Measurements from ENCODE around the gene TPM4. TPM values are rescaled to one million over a fixed set of nuclear protein-coding genes. Genes with fewer than 3 reads are reported as not detected.

The TPM4 gene
- total RNA-seq, 1 donor from 2014 or later, result 275 TPM

DNA sequence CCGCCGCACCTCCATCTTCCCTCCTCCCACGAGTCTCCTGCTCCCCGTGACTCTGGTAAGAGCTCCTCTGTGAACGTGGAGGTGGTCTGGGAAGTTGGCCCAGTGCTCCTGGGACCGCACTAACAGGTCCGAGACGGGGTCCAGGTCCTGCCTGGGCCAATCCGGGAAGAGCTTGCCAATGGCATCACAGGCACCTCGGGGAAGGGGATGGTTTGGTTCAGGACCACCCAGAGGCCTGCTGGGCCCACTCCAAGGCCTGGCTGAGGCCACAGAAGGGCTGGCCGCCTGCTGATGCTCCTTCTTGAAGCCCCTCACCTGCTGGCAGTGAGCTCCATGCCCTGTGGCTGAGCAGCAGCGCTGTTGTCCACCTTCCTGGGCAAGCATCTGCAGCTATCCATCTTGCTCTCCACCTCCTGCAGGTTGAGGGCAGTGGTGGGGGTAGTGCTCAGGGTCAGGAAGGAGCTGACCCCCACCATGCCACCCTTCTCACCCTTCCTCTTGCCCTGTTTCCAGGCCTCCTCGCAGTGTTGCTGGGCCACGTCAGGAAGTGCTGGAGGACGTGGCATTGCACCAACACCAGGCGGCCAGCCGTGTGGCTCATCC is 41.2 kb upstream of the TPM4 start:
- no peaks in the 10 kb centered on the region for H3K36me3 Mint-ChIP-seq (ENCODE audit: insufficient read depth)
- peaks cover under 1% of the 10 kb centered on the region for H3K27me3 Mint-ChIP-seq
- TF ChIP-seq, protein P1, sequence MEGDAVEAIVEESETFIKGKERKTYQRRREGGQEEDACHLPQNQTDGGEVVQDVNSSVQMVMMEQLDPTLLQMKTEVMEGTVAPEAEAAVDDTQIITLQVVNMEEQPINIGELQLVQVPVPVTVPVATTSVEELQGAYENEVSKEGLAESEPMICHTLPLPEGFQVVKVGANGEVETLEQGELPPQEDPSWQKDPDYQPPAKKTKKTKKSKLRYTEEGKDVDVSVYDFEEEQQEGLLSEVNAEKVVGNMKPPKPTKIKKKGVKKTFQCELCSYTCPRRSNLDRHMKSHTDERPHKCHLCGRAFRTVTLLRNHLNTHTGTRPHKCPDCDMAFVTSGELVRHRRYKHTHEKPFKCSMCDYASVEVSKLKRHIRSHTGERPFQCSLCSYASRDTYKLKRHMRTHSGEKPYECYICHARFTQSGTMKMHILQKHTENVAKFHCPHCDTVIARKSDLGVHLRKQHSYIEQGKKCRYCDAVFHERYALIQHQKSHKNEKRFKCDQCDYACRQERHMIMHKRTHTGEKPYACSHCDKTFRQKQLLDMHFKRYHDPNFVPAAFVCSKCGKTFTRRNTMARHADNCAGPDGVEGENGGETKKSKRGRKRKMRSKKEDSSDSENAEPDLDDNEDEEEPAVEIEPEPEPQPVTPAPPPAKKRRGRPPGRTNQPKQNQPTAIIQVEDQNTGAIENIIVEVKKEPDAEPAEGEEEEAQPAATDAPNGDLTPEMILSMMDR (IDR thresholded peaks at IDR 0.05; ENCODE audit: unreplicated experiment), result no peak

DNA sequence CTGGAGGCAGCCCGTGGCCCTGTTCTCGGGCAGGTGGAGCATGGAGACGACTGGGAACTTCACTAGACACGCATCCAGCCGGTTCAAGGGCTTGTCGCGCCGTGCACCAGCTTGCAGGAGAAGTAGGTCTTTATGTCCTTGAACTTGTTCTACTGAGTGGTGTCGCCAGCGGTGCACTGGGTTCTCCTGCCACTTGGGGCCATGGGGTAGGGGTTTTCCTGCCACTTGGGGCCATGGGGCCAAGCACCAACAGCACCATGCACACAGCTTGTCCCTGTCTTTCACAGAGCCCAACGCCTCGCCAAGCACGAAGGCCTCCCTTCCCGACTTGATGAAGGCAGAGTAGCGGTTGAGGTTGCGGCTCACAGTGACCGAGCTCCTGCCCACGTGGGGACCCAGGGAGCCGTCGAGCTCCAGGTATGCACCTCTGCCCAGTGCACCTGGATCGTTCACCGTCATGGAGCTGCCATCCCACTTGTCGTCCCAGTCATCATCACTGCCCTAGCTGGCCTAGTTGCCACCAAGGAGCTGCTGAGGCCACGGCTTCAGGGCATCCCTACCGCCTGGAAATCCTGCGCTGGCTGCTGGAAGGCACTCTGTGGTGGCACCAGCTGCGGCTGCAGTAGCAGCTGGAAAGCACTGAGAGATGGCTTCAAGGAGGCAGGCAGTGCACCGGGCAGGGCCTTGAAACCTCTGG is 40.5 kb upstream of the TPM4 start:
- no peak for DNase-seq (ENCODE audit: low spot score, unreplicated experiment)
- Mint-ChIP-seq H3K27me3 (peaks cover 7% of the 10 kb centered on the region), H3K27ac (no peak overlapping the region), H3K4me1 (ENCODE audit: low read depth) (no peaks in the 10 kb centered on the region), H3K9me3 (ENCODE audit: low read depth) (no peaks in the 10 kb centered on the region), H3K36me3 (ENCODE audit: insufficient read depth) (no peaks in the 10 kb centered on the region), H3K4me3 (ENCODE audit: low read depth) (no peak overlapping the region)
- TF ChIP-seq, protein P1 (IDR thresholded peaks at IDR 0.05; ENCODE audit: unreplicated experiment), result no peak

More for the DNA sequence above, 41.2 kb upstream of the TPM4 start:
- Mint-ChIP-seq H3K4me1 (ENCODE audit: low read depth) (no peaks in the 10 kb centered on the region), H3K9me3 (ENCODE audit: low read depth) (no peaks in the 10 kb centered on the region), H3K4me3 (ENCODE audit: low read depth) (no peak overlapping the region), H3K27ac (no peak overlapping the region)
- DNase-seq (ENCODE audit: low spot score, unreplicated experiment), result no peak

DNA sequence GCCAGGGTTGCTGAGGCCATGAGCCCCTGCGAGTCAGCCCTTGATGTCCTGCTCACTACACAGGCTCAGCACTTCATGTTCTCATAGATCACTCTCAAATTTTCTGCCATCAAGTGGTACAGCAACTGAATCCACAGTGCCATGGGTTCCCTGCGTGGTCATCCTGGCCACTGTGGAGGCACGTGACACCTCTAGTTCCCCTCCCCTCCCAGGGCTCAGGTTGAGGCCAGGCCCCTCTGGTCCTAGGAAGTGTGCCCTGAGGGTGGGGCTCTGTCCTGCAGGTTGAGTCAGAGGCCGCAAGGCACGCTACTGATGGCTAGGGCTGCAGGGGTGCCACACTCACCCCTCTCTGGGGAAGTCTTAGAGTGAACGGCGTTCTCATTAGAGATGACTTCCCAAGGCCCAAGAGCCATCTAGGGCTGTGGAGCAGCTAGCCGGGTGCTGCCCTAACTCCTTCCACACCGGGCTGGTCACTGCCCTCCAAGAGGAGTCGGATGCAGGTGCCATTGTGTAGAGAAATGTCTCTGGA is 39.8 kb upstream of the TPM4 start:
- no peaks in the 10 kb centered on the region for H3K9me3 Mint-ChIP-seq (ENCODE audit: low read depth)
- H3K27ac Mint-ChIP-seq, result no peak overlapping the region
- no peaks in the 10 kb centered on the region for H3K36me3 Mint-ChIP-seq (ENCODE audit: insufficient read depth)
- H3K27me3 Mint-ChIP-seq, result peaks cover 7% of the 10 kb centered on the region
- no peak for DNase-seq (ENCODE audit: low spot score, unreplicated experiment)
- no peaks in the 10 kb centered on the region for H3K4me1 Mint-ChIP-seq (ENCODE audit: low read depth)
- TF ChIP-seq, protein P1 (IDR thresholded peaks at IDR 0.05; ENCODE audit: unreplicated experiment), result no peak
- H3K4me3 Mint-ChIP-seq (ENCODE audit: low read depth), result no peak overlapping the region

DNA sequence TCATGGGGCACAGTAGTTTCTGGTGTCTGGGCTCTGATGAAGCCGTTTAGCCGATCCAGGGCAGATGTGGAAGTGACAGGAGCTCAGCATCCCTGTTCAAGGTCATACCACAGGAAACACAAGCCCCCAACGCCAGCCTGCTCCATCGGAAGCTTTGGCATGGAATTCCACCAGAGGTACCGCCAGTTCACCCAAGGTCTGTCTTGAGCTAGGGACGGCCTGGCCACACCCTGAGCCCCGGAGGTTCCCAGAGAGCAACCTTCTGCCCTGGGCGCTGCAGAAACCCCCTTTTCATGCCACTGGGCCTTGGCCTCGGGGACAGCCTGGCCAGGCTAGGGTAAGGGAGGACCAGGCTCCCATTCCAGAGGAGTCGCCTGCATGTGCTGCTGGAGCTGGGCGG is 39.4 kb upstream of the TPM4 start:
- peaks cover 11% of the 10 kb centered on the region for H3K27me3 Mint-ChIP-seq
- TF ChIP-seq, protein P1 (IDR thresholded peaks at IDR 0.05; ENCODE audit: unreplicated experiment), result no peak
- H3K9me3 Mint-ChIP-seq (ENCODE audit: low read depth), result no peaks in the 10 kb centered on the region
- H3K36me3 Mint-ChIP-seq (ENCODE audit: insufficient read depth), result no peaks in the 10 kb centered on the region
- no peaks in the 10 kb centered on the region for H3K4me1 Mint-ChIP-seq (ENCODE audit: low read depth)
- H3K4me3 Mint-ChIP-seq (ENCODE audit: low read depth), result no peak overlapping the region
- no peak for DNase-seq (ENCODE audit: low spot score, unreplicated experiment)
- no peak overlapping the region for H3K27ac Mint-ChIP-seq

DNA sequence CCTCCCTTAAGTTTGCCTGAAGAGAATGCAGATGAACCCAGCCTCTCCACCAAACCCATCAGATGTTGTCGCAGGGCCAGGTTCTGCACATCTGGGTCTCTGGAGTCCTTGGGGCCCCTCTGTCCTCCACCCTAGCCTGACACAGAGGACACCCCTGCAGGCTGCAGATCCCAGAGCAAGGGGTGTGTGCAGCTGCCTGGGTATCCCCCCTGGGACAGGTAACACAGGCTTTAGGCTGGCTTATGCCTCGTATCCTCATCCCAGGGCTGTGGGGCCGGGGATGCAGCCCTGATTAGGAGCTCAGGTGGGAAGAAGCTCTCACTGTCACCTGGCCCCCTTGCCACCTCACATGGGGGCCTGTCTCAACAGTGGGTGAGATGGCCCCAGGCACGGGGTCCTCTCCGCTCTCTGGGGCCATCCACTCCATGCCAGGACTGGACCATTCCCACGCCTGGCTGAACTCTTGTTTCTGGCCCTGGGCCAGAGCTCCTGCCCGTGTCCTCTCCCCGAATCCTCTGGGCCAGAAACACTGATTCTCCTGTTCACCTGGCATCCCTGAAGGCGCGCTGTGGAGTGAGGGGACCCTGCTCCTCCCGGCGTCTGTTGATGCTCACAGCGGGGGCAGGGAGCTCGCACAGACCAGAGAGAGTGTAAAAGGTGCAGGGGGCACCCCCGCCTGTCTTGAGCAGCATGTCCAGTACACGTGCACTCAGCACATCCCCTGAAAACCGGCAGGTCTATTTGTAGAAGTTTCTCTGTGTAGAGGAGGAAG is 38.7 kb upstream of the TPM4 start:
- H3K27me3 Mint-ChIP-seq, result peaks cover 17% of the 10 kb centered on the region
- H3K9me3 Mint-ChIP-seq (ENCODE audit: low read depth), result no peaks in the 10 kb centered on the region
- no peak overlapping the region for H3K27ac Mint-ChIP-seq
- TF ChIP-seq, protein P1 (IDR thresholded peaks at IDR 0.05; ENCODE audit: unreplicated experiment), result no peak
- no peak for DNase-seq (ENCODE audit: low spot score, unreplicated experiment)
- no peaks in the 10 kb centered on the region for H3K36me3 Mint-ChIP-seq (ENCODE audit: insufficient read depth)
- no peak overlapping the region for H3K4me3 Mint-ChIP-seq (ENCODE audit: low read depth)
- H3K4me1 Mint-ChIP-seq (ENCODE audit: low read depth), result no peaks in the 10 kb centered on the region
